Uterus (tissue), 4 donors: Measurements from ENCODE around the gene SCGB2B2. TPM values are rescaled to one million over a fixed set of nuclear protein-coding genes. Genes with fewer than 3 reads are reported as not detected.

Source experiments
- DNase-seq, 2 donors: peaks; one replicate each; pipeline ENCODE4 v3.0.0-alpha.2; 2019 to 2020
- H3K27ac ChIP-seq, 2 donors: fragments of 200-600 bp; sonication (generic); 1 replicate in 1 of 2; 2 replicates in 1 of 2; pipeline ENCODE4 v1.5.1; 2016 to 2018
- H3K27me3 ChIP-seq, 2 donors: fragments of 200-600 bp; sonication (generic); one replicate each; pipeline ENCODE4 v1.5.1; 2018 to 2019; ENCODE audit warnings: control low read depth in 1 of 2
- H3K36me3 ChIP-seq, 2 donors: fragments of 200-600 bp; sonication (generic); one replicate each; pipeline ENCODE4 v1.5.1; 2019; ENCODE audit warnings: control low read depth in 1 of 2
- H3K4me1 ChIP-seq, 2 donors: fragments of 200-600 bp; sonication (generic); one replicate each; pipeline ENCODE4 v1.5.1; 2018 to 2019; ENCODE audit warnings: control low read depth in 1 of 2
- H3K4me3 ChIP-seq, 2 donors: fragments of 200-600 bp; sonication (generic); 1 replicate in 1 of 2; 2 replicates in 1 of 2; pipeline ENCODE4 v1.5.1; 2018 to 2019; ENCODE audit warnings: mild to moderate bottlenecking in 1 of 2
- H3K9me3 ChIP-seq, 2 donors: fragments of 200-600 bp; sonication (generic); one replicate each; pipeline ENCODE4 v1.5.1; 2019; ENCODE audit warnings: control low read depth in 1 of 2
- POLR2A ChIP-seq, 2 donors: fragments of 450-650 bp; IDR thresholded peaks; one replicate each; pipeline ENCODE4 v1.6.1; 2016; ENCODE audit warnings: antibody characterized with exemption in 2 of 2, mild to moderate bottlenecking in 1 of 2, moderate library complexity in 1 of 2
- intact Hi-C: fragments of 100-400 bp; cut with DNase I; formaldehyde crosslinking; loops from one replicate; pipeline ENCODE4 v1.15.1; 2023; ENCODE audit warnings: low total_unique reads
- total RNA-seq, 4 donors: library from RNA; depleted of rRNA in 3 of 4; stranded (reverse); fragments of >200 nt in 3 of 4; gene quantifications; one replicate each; pipeline versions ENCODE4 v1.1.0 to v1.2.4, GENCODE V29; 2014 to 2023
- TF ChIP-seq, protein P1 (sequence below), 4 experiments: fragments of 200-600 bp in 2 of 4; fragments of 450-650 bp in 2 of 4; sonication (generic) in 2 of 4; IDR thresholded peaks; one replicate each; pipeline ENCODE4 v1.5.1; 2016 to 2019; ENCODE audit warnings: antibody characterized with exemption in 4 of 4, mild to moderate bottlenecking in 2 of 4, moderate library complexity in 1 of 4
- donor health status: DM: yes; HTN: yes; CAD: no.

Gene SCGB2B2, protein sequence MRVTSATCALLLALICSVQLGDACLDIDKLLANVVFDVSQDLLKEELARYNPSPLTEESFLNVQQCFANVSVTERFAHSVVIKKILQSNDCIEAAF
- under 1 TPM in 1 of 4 donors, not detected in 3; 0.98 TPM for total RNA-seq

DNA sequence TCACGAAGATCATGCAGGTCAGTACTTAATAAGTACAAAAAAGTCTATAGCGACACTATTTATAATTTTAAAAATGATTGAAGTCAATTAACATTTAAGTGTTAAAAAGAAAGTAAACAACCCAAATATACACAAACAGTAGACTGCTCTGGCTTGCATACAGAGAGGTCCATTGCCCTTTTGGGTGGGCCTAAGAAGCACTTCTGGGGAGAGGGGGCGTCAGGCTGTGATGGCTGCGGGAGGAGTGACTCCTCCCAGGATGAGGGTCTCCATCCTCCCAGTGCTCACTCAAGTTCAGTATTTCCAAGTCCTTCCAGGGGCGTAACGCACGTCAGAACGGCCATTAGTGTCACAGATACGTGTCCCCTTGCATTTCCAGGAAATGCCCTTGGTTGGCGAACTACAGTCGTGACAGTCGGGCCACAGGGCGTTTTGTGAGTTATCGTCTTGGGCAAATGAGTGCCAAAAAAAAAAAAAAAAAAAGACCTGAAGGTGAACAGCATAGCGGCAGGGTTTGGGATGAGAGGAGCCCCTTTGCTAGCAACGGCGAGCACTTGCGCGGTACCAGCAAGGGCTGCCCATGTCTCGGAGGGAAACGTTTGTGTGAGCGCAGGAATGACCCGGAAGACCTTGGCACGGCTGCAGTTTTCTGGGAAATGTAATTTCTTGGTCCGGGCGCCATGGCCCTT, at the start of gene SCGB2B2:
TSS of gene SCGB2B2 (minus strand) at position 463 of the 689 bp plus-strand sequence. CDS start 82,596 bp downstream, outside the sequence.
- DNase-seq, result no peak
- Histone ChIP-seq H3K9me3 (peaks cover 0 to 6% of the 10 kb centered on the region in 2 donors), H3K36me3 (no peaks in the 10 kb centered on the region), H3K4me1 (no peaks in the 10 kb centered on the region), H3K4me3 (peak within 1 kb of the TSS; percentile 79 to 93), H3K27ac (peak within 1 kb of the TSS; percentile 92 to 99), H3K27me3 (no peaks in the 10 kb centered on the region)
- TF ChIP-seq POLR2A (IDR thresholded peaks at IDR 0.05), result no peak
- TF ChIP-seq, protein P1, sequence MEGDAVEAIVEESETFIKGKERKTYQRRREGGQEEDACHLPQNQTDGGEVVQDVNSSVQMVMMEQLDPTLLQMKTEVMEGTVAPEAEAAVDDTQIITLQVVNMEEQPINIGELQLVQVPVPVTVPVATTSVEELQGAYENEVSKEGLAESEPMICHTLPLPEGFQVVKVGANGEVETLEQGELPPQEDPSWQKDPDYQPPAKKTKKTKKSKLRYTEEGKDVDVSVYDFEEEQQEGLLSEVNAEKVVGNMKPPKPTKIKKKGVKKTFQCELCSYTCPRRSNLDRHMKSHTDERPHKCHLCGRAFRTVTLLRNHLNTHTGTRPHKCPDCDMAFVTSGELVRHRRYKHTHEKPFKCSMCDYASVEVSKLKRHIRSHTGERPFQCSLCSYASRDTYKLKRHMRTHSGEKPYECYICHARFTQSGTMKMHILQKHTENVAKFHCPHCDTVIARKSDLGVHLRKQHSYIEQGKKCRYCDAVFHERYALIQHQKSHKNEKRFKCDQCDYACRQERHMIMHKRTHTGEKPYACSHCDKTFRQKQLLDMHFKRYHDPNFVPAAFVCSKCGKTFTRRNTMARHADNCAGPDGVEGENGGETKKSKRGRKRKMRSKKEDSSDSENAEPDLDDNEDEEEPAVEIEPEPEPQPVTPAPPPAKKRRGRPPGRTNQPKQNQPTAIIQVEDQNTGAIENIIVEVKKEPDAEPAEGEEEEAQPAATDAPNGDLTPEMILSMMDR (IDR thresholded peaks at IDR 0.05), result peak in 2 of 4 experiments; percentile 23 to 40
- intact Hi-C loops, result no loop called here

DNA sequence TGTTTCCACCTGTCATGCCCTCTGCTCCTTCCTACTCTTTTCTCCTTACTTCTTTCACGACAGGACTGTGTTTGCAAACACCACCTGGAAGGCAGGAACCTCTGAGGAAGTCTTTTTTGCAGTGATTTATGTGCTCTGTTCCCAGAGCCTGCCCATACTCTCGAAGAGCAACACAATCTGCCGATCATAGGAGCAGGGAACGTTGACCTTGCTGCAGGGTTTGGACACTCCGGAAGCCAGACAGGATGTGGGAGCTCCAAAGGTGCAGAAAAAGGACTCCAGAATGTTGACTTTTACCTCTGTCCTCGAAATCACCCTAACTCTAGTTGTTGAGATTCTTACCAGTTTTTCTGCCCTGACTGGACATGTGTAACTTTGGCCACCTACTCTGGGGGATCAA, 48.4 kb upstream of the SCGB2B2 start:
- no peak for TF ChIP-seq POLR2A (IDR thresholded peaks at IDR 0.05)
- TF ChIP-seq, protein P1 (IDR thresholded peaks at IDR 0.05), result no peak
- Histone ChIP-seq H3K9me3 (no peaks in the 10 kb centered on the region), H3K4me1 (no peaks in the 10 kb centered on the region), H3K36me3 (no peaks in the 10 kb centered on the region), H3K4me3 (no peak overlapping the region), H3K27me3 (no peaks in the 10 kb centered on the region), H3K27ac (no peak overlapping the region)
- intact Hi-C loops, result no loop called here
- no peak for DNase-seq

DNA sequence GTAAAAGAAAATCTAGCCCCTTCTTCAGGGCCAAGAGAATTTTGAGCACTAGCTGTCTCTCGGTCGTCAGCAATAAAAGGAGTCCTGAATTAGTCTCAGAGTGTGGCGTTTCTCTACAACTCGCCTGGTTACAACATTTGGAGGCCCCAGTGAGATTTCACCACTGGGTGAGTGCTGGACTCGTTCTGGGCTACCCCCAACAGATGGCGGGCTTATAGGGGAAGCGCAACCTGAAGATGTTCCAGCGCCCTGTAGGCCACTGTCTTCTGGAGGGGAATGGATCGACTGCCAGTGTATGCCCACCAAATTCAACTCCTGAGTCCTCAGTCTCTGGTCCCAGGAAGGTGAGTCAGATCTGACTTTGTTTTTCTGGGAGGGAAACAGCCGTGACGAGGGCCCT, 45.4 kb upstream of the SCGB2B2 start:
- H3K27ac ChIP-seq, result no peak overlapping the region
- no peaks in the 10 kb centered on the region for H3K4me1 ChIP-seq
- no peak for DNase-seq
- no peak for TF ChIP-seq POLR2A (IDR thresholded peaks at IDR 0.05)
- TF ChIP-seq, protein P1 (IDR thresholded peaks at IDR 0.05), result no peak
- H3K4me3 ChIP-seq, result no peak overlapping the region
- no peaks in the 10 kb centered on the region for H3K9me3 ChIP-seq
- H3K36me3 ChIP-seq, result no peaks in the 10 kb centered on the region
- intact Hi-C loops, result no loop called here
- H3K27me3 ChIP-seq, result no peaks in the 10 kb centered on the region

DNA sequence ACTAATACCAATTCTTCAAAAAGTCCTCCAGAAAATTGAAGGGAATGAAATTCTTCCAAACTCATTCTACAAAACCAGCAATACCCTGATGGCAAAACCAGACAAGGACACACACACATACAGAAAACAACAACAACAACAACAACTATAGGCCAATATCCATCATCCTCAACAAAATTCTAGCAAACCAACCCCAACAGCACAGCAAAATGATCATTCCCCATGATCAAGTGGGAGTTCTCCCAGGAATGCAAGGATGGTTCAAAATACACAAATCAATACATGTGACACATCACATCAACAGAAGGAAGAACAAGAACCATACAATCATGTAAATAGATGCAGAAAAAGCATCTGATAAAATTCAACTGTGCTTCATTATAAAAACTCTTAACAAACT, 38.4 kb upstream of the SCGB2B2 start:
- intact Hi-C loops, result no loop called here
- H3K27ac ChIP-seq, result no peak overlapping the region
- DNase-seq, result no peak

DNA sequence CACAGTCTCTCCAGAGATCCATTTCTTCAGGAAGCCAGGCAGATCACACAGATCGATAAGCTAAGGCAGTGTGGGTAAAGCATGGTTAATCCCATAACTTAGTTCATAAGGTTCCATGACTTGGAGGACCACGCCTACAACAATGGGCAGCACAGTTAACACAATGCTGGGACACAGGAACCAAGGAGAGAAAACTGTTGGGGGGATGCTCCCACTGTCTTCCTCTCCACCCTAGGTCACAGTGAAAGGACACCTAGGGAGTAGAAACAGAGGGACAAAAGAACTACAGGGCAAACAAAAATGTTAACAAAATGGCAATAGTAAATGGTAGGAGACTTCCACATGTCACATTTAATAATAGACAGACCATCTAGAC, 36.3 kb upstream of the SCGB2B2 start:
- DNase-seq, result no peak
- H3K27me3 ChIP-seq, result no peaks in the 10 kb centered on the region
- no peaks in the 10 kb centered on the region for H3K4me1 ChIP-seq
- H3K9me3 ChIP-seq, result no peaks in the 10 kb centered on the region
- H3K27ac ChIP-seq, result no peak overlapping the region
- H3K36me3 ChIP-seq, result no peaks in the 10 kb centered on the region
- H3K4me3 ChIP-seq, result no peak overlapping the region
- TF ChIP-seq POLR2A (IDR thresholded peaks at IDR 0.05), result no peak
- TF ChIP-seq, protein P1 (IDR thresholded peaks at IDR 0.05), result no peak
- intact Hi-C loops, result loop anchor here (5.0 kb wide), 1 partner anchor 76 kb away; no protein-coding TSS in a partner anchor

More for the DNA sequence above, 38.4 kb upstream of the SCGB2B2 start:
- no peaks in the 10 kb centered on the region for H3K27me3 ChIP-seq
- no peak overlapping the region for H3K4me3 ChIP-seq
- H3K9me3 ChIP-seq, result no peaks in the 10 kb centered on the region
- H3K36me3 ChIP-seq, result no peaks in the 10 kb centered on the region
- H3K4me1 ChIP-seq, result no peaks in the 10 kb centered on the region
- TF ChIP-seq, protein P1 (IDR thresholded peaks at IDR 0.05), result no peak
- no peak for TF ChIP-seq POLR2A (IDR thresholded peaks at IDR 0.05)
